Activated gamma-delta T cell (primary cell): ENCODE data around the gene DCHS2.
"Not testable (repeated sequence)": the region's sequence is repeated elsewhere in the genome, so short reads cannot be mapped to it uniquely, and the experiment has no call there.

ENCODE experiments used
- DNase-seq: peaks from one replicate; lab custom pipeline; 2025; lab: John Stamatoyannopoulos, UW

DCHS2 gene

GRCh38 chr4:154218051-154218450 lies 273.5 kb downstream of the DCHS2 start:
- no peak for DNase-seq

DNA sequence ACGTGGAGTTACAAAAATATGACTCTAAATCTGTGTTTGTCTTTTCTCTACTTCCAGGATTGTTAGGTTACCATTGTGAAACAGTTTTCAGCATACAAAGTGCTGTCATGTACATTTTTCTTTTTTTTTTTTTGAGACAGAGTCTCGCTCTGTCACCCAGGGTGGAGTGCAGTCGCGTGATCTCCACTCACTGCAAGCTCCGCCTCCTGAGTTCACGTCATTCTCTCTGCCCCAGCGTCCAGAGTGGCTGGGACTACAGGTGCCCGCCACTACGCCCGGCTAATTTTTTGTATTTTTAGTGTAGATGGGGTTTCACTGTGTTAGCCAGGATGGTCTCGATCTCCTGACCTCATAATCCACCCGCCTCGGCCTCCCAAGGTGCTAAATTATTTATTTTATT lies 274.2 kb downstream of the DCHS2 start:
- not testable (repeated sequence) for DNase-seq

GRCh38 chr4:154211506-154211905 lies 280.1 kb downstream of the DCHS2 start:
- no peak for DNase-seq

- no peak for DNase-seq
Observed at GRCh38 chr4:154208424-154208823, 283.2 kb downstream of the DCHS2 start.

GRCh38 chr4:154205471-154205870 lies 286.1 kb downstream of the DCHS2 start:
- DNase-seq: no peak

DNA sequence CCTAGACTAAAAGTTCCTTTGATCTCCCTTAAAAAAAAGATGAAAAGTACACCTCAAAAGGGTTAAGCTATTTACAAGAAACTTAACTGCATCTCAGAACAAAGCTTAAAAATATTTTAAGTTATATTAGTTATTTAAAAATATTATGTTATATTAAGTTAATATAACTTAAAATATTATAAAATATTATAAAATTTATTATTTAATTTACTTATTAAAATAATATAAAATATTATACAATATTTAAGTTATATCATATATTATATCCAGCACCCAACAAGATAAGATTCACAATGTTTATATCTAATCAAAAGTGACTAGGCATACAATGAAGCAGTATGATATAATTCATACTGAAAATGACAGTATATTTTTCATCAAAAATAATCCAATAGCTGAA lies 296.9 kb downstream of the DCHS2 start:
- DNase-seq: no peak

GRCh38 chr4:154192585-154192984 lies 299.0 kb downstream of the DCHS2 start:
- DNase-seq: no peak

DNA sequence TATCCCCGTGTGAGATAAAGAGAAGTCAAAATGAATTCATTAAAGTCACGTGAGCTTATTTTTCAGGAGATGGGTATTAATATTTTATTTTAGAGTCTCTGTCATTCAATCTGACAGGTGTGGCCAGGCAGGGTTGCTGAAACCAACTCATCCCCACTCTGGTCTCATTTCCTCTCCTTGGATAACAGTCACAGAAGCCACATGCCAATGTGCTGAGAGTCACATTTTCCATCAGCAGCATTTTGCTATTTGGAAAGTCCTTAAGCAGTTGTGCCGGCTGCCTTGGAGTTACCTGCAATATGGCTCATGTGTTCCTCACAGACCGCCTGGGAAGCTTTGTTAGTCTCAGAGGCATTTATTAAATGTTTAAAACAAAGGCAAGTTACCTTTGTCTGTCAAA lies 302.3 kb downstream of the DCHS2 start:
- no peak for DNase-seq

DNA sequence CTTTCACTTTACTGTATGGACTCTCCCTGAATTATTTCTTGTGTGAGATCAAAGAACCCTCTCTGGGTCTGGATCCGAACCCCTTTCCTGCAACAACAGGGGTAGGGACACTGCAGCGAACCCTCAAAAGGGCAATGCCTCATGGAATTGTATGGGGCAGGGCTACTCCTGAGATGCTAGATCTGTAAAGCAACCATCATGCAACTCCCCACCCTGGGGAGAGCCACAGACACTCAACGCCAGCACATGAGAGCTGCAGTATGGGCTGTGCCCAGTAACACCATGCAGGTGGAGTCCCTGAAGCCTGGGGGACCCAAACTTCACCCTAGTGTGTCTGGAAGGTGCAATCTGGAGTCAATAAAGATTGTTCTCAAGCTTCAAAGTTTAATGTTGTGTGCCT lies 304.7 kb downstream of the DCHS2 start:
- DNase-seq: no peak

- DNase-seq: no peak
Observed at GRCh38 chr4:154186035-154186434, 305.6 kb downstream of the DCHS2 start.

GRCh38 chr4:154184238-154184637 lies 307.4 kb downstream of the DCHS2 start:
- no peak for DNase-seq

DNA sequence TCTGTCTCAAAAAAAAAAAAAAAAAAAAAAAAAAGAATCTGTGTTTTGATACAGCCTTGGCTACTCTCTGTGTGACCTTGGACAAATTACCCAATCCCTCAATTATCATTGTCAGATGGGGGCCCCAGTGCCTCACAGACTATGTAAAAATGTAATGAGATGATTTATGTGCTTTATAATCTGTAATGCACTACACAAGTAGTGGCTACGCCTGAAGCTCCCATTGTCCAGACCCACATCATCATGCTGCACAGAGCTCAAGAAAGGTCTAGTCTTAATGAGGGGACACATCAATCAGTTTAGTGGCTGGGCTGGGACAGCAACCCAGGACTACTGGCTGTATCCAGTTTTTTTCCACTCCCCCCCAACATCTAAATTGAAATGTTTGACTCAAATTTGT lies 308.3 kb downstream of the DCHS2 start:
- DNase-seq: no peak
